GM12874 (cell line): Measurements from ENCODE around the gene OR5AU1.

ENCODE experiments used
- TF ChIP-seq, protein P1 (sequence below): IDR thresholded peaks from 2 replicates; pipeline ENCODE4 v1.5.1; 2011; ENCODE audit warnings: low read depth, mild to moderate bottlenecking, control low read depth, low read length, moderate library complexity; ENCODE audit not compliant: insufficient read depth

OR5AU1 gene

DNA sequence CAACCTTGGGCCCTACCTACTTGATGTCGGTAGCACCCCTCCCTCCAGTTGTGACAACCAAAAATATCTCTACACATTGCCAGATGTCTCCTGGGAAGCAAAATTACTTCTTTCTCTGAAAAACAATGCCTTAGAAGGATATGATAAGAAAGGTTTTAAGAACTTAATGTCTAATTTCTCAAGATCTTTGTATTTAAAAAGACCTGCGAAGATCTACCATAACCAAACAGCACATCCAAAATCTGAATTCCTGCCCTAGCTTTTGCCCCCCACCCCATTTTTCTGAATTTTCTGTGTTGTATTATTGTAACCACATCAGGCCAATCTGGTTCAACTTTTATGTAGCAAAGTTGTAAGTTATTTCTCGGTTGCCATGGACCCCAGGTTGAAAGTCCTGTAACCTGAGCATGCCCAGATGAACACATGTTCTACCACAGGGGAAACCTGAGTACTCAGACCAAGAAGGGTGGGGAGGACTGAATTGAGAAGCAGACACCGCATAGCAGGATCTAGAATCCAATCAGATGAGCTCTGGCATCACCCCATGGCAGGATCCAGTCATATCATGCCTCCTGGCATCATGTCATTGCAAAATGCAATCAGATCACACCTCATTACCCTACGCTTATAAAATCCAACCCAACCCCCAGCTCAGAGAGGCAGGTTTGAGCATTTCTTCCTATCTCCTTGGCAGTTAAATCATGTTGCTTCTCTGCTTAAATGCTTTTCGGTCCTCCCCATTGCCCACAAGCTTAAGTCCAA, 46.3 kb downstream of the OR5AU1 start:
- TF ChIP-seq, protein P1, sequence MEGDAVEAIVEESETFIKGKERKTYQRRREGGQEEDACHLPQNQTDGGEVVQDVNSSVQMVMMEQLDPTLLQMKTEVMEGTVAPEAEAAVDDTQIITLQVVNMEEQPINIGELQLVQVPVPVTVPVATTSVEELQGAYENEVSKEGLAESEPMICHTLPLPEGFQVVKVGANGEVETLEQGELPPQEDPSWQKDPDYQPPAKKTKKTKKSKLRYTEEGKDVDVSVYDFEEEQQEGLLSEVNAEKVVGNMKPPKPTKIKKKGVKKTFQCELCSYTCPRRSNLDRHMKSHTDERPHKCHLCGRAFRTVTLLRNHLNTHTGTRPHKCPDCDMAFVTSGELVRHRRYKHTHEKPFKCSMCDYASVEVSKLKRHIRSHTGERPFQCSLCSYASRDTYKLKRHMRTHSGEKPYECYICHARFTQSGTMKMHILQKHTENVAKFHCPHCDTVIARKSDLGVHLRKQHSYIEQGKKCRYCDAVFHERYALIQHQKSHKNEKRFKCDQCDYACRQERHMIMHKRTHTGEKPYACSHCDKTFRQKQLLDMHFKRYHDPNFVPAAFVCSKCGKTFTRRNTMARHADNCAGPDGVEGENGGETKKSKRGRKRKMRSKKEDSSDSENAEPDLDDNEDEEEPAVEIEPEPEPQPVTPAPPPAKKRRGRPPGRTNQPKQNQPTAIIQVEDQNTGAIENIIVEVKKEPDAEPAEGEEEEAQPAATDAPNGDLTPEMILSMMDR = no peak

DNA sequence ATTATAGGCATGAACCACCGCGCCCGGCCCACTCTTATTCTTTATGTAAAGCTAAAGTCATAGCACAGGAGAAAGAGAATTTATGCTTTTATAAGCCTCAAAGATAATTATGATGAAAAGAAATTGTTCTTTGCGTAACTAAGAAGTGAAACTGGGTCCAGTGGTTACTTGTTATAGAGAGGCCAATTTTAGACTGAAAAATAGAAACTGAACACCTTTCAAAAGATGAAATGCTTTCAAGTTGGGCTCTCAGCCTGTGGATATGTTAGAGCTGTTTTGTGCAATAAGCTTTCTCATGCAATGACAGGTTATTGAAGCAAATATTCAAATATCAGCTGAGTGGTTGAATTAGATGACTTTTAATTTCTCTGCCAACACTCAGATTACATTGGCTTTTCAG, 47.1 kb downstream of the OR5AU1 start:
- TF ChIP-seq, protein P1 = no peak

DNA sequence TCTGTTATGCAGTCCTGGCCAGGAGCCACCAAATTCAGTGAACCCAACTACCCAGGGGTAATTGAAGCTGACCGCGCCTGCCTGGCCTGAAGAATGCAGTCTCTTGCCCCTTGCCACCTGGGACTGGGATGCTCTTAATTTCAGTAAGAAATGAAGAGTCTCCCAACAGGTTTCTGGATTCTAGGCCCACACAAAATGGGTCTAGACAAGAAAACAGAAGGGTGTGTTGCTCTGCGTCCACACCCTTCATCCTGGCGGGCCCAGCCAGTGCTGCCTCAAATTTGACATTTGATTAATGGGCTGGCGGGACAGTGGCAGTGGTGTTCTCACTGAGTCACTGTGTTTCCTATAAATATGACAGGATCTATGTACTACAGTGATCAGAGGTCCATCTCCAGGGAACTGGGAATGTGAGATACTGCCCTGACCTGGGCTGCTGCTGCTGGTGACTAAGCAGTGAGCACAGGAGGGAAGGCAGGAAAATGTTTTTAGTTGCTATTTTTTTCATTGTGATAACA, 48.5 kb downstream of the OR5AU1 start:
- TF ChIP-seq, protein P1 = no peak

DNA sequence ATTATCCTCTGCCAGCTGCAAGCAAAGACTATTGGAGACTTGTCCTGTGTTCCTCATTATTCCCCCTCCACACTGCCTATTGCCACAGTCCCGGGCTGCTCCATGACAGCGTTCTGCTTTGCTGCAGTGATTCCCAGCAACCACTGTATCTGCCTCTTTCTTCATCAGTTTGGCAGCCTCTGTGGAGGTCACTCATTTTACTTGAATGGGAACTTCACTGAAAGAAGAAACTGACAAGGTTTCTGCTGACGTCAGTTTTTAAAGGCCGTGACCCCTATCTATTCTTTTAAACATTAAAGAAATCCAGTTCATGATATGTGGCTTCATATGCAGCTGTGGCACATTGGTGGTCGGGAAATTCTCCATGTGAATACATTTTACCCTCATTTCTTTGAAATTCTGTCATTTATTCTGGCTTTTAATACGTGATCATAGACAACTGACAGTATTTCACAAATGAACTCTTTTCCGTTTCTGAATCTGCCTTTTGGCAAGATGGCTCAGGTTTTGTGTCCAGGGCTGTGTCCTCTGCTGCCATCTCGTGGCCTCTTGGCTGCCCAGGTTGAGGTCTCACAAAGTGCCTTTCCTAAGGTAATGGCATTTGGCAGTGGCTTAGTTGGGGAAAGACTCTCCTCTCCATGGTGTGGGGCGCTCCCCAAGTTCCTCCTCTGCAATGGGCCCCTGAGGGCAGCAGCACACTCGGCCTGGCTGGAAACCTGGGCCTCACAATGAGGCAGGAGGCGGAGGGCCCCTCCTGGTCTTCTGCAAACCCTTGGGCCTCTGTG, 49.2 kb downstream of the OR5AU1 start:
- TF ChIP-seq, protein P1 = peak; percentile 87

DNA sequence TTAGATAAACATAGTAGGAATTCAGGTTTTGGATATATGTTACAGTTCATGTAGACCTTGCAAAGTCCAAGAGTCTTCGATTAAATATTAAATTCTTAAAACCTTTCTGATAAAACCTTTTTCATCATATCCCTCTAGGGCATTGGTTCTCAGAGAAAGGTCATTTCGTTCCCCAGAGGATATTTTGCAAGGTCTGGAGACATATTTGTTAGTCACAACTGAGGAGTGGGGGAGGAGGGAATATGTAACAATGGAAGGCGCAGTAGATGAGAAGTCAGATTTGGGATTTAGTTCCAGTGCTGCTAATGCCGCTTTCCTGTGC, 49.7 kb downstream of the OR5AU1 start:
- TF ChIP-seq, protein P1 = no peak

DNA sequence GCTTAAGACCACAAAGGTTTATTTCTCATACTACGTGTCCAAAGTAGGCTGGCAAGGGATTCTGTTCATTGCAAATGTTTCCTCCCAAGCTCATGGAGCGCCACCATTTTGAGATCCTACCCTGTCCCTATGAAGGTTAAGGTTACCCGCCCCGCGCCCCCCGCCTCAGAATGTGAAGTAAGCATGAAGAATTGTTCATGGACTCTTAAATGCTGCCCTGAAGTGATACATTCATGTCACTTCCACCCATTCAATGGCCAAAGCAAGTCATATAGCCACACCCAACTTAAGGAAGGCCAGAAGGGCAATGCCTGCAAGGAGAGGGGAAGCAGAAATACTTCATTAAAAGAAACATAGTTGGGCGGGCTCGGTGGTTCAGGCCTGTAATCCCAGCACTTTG, 50.8 kb downstream of the OR5AU1 start:
- TF ChIP-seq, protein P1 = no peak
